ENCODE results near the gene BCL6B.

BCL6B gene

GRCh38 chr17:7058831-7059447, 36.1 kb downstream of the BCL6B start:
- no peak overlapping the region for H3K4me3 ChIP-seq (ENCODE audit: low read depth, low read length)
- no peak for TF ChIP-seq MYC (IDR thresholded peaks at IDR 0.05; ENCODE audit: low read depth, low read length)
- DNase-seq (ENCODE audit: low read depth): no peak

- no peak overlapping the region for H3K4me3 ChIP-seq (ENCODE audit: low read depth, low read length)
- DNase-seq (ENCODE audit: low read depth): peak; percentile 59
- TF ChIP-seq POLR2A (IDR thresholded peaks at IDR 0.05; ENCODE audit: extremely low read depth, insufficient read length) (no peak), CTCF (IDR thresholded peaks at IDR 0.05; ENCODE audit: low read depth, low read length) (no peak)
Measured at GRCh38 chr17:7060165-7060891, 37.5 kb downstream of the BCL6B start.

- DNase-seq (ENCODE audit: low read depth): no peak
- no peak overlapping the region for H3K4me3 ChIP-seq (ENCODE audit: low read depth, low read length)
Measured at GRCh38 chr17:7063518-7064094, 40.8 kb downstream of the BCL6B start.

GRCh38 chr17:7064261-7064660, 41.4 kb downstream of the BCL6B start:
- DNase-seq (ENCODE audit: low read depth): no peak
- H3K4me3 ChIP-seq (ENCODE audit: low read depth, low read length): no peak overlapping the region
- TF ChIP-seq MYC (IDR thresholded peaks at IDR 0.05; ENCODE audit: low read depth, low read length) (no peak), CTCF (IDR thresholded peaks at IDR 0.05; ENCODE audit: low read depth, low read length) (no peak), MAX (IDR thresholded peaks at IDR 0.05; ENCODE audit: low read depth, low read length) (no peak), POLR2A (IDR thresholded peaks at IDR 0.05; ENCODE audit: extremely low read depth, insufficient read length) (no peak)

More at GRCh38 chr17:7063518-7064094, 40.8 kb downstream of the BCL6B start:
- TF ChIP-seq POLR2A (IDR thresholded peaks at IDR 0.05; ENCODE audit: extremely low read depth, insufficient read length) (no peak), CTCF (IDR thresholded peaks at IDR 0.05; ENCODE audit: low read depth, low read length) (no peak), MYC (IDR thresholded peaks at IDR 0.05; ENCODE audit: low read depth, low read length) (no peak), MAX (IDR thresholded peaks at IDR 0.05; ENCODE audit: low read depth, low read length) (no peak)

- DNase-seq (ENCODE audit: low read depth): no peak
- no peak overlapping the region for H3K4me3 ChIP-seq (ENCODE audit: low read depth, low read length)
- TF ChIP-seq MYC (IDR thresholded peaks at IDR 0.05; ENCODE audit: low read depth, low read length) (no peak), MAX (IDR thresholded peaks at IDR 0.05; ENCODE audit: low read depth, low read length) (no peak), CTCF (IDR thresholded peaks at IDR 0.05; ENCODE audit: low read depth, low read length) (no peak), POLR2A (IDR thresholded peaks at IDR 0.05; ENCODE audit: extremely low read depth, insufficient read length) (no peak)
Measured at GRCh38 chr17:7067198-7067597, 44.3 kb downstream of the BCL6B start.

- no peak for DNase-seq (ENCODE audit: low read depth)
- TF ChIP-seq MYC (IDR thresholded peaks at IDR 0.05; ENCODE audit: low read depth, low read length) (no peak), MAX (IDR thresholded peaks at IDR 0.05; ENCODE audit: low read depth, low read length) (no peak), POLR2A (IDR thresholded peaks at IDR 0.05; ENCODE audit: extremely low read depth, insufficient read length) (no peak), CTCF (IDR thresholded peaks at IDR 0.05; ENCODE audit: low read depth, low read length) (no peak)
- H3K4me3 ChIP-seq (ENCODE audit: low read depth, low read length): no peak overlapping the region
Measured at GRCh38 chr17:7068268-7068667, 45.4 kb downstream of the BCL6B start.

Measured in NB4 (cell line).